ENCODE data around the gene DHRS13.

- TF ChIP-seq CTCF (IDR thresholded peaks at IDR 0.05; ENCODE audit: low read length), result no peak
- TF ChIP-seq EZH2phosphoT487 (IDR thresholded peaks at IDR 0.05; ENCODE audit: low read length), result no peak
- no peak for TF ChIP-seq EZH2 (optimal IDR thresholded peaks at IDR 0.05; ENCODE audit: low read depth, low read length)
Observed at GRCh38 chr17:28867276-28867675, 35.6 kb downstream of the DHRS13 start.

Measured in MM.1S (cell line).